Suppressor macrophage treated with lipopolysaccharide for 4 hours (primary cell): ENCODE results near the gene CHEK1.

ENCODE experiments used
- DNase-seq: peaks from one replicate; pipeline ENCODE4 v3.0.0-alpha.2; 2020

Gene CHEK1

DNA sequence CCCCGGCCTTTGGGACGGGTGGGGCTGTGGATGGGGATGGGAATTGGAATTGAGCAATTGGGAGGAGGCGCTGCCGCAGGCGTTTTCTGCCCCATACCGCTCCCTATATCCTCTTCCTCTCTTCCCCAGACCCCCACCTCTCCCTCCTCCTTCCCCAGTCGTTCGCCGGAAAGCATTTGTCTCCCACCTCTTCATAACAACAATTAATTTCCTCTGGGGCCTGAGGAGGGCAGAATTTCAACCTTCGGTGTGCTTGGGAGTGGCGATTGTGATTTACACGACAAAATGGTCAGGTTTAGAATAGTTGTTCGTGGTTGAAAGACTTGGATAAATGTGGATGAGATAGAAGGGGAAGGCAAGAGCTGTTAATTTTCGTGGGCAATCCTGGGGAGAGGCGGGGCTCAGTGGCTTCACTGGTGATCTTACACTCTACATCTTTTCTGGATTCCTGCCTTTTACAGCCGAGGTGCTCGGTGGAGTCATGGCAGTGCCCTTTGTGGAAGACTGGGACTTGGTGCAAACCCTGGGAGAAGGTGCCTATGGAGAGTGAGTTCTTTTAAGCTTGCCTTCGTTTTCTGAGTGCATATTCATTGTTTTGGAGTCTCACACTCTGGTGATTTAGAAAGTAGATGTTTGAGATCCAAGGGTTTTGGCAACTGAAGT, 1.5 kb downstream of the CHEK1 start:
- no peak for DNase-seq

DNA sequence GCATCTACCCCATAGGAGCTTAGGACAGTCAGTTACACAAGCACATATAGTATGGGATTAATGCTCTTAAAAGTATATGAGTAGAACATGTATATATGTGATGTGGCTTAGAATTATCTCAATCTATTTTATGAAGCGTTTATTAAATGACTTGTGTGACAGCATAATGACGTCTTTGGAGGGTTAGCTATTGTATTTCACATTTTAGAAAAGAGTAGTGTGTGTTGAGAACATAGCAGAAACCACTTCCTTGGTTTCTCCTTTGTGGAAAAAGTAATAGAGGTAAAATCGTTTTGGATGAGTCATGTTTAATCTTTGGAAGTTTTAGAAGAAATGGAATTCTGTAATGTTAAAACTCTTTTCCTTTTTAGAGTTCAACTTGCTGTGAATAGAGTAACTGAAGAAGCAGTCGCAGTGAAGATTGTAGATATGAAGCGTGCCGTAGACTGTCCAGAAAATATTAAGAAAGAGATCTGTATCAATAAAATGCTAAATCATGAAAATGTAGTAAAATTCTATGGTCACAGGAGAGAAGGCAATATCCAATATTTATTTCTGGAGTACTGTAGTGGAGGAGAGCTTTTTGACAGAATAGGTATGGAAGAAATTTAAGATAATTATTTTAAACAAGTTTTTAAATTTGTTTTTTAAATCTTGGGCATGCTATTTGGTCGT, 2.4 kb downstream of the CHEK1 start:
- DNase-seq = no peak

DNA sequence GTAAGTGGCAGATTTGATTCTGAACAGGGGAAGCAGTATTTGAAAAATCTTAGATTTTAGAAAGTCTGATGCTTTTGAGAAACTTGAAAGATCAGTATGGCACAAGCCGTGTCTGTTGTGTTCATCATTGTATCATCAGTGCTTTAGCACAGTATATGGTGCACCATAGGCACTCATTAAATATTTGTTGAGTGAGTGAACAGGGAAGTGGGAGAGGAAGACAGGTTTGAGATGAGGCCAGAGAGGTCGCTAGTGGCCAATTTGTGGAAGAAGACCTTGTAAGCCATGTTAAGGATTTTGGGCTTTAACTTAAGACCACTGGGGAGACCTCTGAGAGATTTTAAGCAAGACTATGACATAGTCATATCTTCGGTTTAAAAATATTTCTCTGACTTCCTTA, 12.9 kb downstream of the CHEK1 start:
- DNase-seq = no peak

DNA sequence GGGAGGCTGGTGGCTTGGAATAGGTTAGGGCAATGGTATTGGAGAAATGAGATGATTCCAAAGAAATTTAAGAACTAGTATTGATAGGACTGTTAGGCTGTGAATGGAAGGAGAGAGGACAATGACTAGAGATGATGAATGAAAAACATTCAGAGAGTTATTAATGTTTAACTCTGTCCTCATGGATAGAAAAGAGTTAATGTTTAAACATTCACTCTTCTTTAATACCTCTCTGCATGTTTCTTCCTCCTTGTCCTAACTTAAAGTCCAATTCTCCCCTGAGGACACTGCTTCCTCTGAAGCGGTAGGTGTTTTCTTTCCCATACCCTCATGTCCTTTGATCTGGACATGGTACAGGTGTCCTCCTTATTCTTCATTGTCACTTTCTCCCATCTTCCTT, 13.4 kb downstream of the CHEK1 start:
- DNase-seq = no peak

DNA sequence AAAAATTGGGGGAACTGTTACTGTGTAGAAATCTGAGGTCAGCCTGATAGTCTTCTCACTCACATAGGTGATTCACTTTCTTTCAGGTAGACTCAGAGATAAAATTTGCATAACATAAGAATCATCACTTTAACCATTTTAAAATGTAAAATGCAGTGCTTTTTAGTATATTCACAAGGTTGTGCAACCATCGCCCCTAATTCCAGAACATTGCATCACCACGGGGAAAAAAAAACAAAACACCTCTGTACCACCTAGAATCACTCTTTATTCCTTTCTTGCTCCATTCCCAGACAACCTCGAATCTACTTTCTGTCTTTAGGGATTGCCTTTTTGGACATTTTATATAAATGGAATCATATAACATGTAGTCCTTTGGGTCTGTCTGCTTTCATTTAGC, 20.9 kb downstream of the CHEK1 start:
- no peak for DNase-seq

DNA sequence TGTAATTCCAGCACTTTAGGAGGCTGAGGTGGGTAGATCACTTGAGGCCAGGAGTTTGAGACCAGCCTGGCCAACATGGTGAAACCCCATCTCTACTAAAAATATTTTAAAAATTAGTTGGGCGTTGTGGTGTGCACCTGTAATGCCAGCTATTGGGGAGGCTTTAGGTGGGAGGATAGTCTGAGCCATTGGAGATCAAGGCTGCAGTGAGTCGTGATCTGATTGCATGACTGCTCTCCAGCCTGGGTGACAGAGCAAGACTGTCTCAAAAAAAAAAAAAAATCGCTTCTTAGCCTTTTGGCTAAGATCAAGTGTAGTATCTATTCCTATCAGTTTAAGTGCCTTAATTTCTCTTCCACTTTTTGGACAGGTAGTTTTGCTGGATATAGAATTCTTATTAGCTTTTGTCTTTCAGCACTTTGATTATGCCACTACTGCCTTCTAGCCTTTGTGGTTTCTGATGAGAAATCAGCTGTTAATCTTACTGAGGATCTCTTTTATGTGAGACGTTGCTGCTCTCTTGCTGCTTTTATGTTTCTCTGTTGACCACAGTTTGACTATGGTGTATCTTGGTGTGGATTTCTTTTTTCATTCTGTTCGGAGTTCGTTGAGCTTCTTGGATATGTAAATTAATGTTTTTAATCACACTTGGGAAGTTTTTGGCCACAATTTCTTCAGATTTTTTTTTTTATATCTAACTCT, 24.7 kb downstream of the CHEK1 start:
- DNase-seq = no peak

DNA sequence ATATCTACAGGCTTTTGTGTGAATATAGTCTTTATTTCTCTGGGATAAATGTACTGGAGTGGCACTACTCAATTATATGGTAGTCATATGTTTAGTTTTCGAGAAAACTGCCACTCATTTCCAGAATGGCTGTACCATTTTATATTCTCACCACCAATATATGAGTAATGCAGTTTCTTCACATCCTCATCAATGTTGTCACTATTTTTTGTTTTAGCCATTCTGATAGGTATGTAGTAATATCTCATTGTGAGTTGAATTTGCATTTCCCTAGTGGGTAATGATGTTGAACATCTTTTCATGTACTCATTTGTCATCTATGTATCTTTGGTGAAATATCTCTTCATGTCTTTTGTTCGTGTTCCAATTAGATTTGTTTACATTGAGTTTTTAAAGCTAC, 37.7 kb downstream of the CHEK1 start:
- DNase-seq = no peak

DNA sequence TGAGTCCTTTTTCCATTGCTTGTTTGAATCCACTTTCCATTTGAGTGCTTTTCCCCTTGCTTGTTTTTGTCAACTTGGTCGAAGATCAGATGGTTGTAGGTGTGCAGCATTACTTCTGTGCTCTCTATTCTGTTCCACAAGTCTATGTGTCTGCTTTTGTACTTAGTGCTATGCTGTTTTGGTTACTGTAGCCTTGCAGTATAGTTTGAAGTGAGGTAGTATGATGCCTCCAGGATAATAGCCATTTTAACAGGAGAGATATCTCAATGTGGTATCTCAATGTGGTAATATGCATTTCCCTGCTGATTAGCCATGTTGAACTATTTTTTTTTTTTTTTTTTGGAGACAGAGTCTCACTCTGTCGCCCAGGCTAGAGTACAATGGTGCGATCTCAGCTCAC, 38.9 kb downstream of the CHEK1 start:
- no peak for DNase-seq

DNA sequence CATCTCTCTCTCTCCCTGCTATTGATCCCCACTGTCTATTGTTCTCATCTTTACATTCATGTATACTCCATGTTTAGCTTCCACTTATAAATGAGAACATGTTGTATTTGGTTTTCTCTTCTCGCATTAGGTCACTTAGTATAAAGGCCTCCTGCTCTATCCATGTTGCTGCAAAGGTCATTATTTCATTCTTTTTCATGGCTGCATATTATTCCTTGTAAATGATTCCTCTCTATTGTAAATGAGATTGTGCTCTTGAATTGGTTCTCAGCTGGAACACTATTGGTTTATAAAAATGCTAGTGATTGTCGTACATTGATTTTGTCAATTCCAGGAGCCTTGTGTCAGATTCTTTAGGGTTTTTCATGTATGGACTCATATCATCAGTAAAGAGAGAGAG, 42.2 kb downstream of the CHEK1 start:
- no peak for DNase-seq

DNA sequence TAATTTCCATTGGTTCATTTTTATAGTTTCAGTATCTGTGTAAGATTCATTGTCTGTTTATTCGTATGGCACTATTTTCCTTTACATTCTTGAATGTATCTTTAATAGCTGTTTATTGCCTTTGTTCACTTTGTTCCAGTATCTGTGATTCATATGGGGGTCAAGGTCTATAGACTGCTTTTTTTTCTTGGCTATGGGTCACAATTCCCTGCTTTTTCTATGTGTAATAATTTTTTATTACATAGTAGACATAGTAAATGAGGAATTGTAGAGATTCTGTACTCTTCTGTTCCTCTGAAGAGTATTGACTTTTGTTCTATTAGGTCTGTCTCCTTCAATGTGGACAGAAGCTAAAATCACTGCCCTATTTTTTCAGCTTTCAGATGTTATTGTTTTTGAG, 45.2 kb downstream of the CHEK1 start:
- DNase-seq = no peak

DNA sequence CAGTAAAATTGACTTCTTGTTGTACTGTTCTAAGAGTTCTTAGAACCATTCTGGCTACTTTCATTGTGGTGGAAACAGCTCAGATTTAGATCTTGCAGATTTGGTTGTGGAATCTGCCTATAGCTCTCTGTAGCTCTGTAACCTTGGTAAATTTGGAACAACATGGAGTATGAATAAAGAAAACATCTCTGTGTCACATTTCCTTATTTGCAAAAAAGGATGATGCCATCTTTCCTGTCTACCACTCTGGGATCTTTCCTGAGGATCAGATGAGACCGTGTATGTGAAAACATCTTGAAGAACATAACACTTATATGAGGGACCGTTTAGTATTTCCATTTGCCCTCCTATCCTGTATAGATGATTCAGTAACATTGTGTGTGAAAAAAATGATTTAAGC, 46.6 kb downstream of the CHEK1 start:
- DNase-seq = no peak

DNA sequence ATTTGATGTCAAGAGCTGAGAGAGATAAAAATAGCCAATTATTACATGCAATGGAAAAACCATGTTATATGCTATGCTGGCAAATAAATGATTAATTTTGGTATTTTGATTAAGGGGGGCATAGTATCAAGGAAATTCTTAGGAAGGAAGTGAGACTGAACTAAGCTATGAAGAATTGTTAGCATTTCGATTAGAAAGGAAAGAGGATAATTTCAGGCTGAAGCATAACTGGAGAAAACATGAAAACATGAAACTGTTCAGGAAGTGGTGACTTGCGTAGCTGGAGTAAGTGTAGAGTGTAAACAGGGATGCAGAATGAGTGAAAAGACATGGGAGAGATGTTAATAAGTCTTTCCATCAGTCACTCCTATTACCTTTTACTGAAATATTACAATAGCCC, 49.2 kb downstream of the CHEK1 start:
- no peak for DNase-seq

DNA sequence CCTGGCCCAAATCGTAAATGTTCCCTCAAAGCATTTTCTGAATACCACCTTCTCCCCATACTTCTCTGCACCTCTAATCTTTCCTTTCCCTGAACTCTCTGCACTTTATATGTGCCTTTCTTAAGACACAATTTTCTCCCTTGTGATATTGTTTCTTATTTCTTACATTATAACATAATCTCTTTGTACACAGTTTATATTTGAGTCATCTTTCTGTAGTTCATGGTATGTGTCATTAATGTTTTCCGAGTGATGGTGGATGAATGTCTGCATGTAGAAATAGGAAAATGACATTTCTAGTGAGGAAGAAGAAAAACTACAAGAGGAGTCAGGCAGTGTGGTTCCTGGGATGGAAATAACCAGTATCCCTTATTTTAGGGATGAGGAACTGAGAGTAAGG, 50.2 kb downstream of the CHEK1 start:
- DNase-seq = no peak

DNA sequence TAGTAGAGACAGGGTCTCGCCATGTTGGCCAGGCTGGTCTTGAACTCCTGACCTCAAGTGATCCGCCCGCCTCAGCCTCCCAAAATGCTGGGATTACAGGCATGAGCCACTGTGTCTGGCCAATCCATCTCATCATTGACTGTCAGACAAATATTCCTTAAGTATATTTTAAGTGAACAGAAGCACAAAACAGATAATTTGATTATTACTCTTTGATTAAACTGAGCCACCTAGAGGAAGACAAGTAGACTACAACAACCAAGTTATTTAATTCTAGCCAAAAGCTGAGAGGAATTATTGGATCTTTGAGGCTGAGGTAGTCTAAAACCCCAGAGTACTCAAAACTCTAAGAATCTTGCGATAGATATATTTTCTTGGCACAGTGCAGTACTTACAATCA, 54.4 kb downstream of the CHEK1 start:
- DNase-seq = no peak

DNA sequence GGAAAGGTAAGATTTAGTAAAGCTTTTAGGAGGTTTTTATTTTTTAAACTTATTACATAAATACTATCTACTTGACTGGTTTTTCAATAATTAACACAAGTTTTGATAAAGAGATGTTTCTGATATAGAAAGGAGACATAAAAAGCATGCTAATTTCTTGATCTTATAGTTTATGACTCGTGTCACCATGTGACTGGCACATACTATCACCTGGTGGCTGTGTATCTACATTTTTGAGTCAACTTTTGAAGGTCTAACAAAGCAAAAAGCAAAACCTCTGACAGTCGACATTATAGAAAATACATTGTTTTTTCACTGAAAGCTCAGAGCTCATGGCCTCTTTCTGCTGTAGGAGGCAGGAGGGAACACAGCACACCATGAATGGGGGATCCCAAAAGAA, 54.9 kb downstream of the CHEK1 start:
- DNase-seq = no peak

DNA sequence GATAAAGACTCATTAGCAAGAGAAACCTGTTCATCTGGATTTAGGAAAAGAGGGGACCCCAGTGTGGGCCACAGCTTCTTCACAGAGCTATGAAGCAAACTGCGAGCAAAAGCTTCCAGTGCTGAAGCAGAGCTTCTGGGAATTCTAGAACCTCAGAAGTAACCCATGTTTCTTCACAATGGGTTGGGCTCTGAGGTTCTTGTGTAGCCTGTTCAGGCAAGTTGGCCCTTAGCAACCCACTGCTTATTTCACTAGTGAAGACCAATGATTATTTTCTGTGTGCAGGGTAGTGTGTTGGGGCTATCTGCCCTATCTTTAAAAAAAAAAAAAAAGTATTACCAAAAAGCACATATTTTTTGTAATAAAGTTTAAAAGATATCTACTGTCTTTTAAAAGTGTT, 55.8 kb downstream of the CHEK1 start, which contains the start of gene ACRV1:
Gene ACRV1 (minus strand): TSS at position 101 of the 400 bp plus-strand sequence. CDS start 67 bp downstream, at position 34.
- DNase-seq = no peak

DNA sequence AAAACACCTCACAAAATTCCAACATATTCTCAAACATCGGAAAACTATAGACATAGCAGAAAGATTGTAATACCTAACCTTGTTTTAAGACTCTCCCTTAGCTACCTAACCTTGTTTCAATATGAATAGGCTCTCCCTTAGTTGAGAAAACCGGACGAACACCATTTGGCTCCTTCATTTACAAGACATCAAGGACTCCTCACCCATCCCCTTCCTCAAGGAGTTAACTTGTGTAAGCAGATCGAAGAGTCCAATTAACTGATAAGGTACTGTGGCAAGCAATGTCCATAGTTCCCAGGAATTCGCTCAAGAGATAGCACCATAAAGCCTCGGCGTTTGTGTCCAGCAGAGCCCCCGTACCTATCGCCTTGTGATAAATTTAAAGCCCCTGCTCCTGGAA, 60.3 kb downstream of the CHEK1 start:
- no peak for DNase-seq

DNA sequence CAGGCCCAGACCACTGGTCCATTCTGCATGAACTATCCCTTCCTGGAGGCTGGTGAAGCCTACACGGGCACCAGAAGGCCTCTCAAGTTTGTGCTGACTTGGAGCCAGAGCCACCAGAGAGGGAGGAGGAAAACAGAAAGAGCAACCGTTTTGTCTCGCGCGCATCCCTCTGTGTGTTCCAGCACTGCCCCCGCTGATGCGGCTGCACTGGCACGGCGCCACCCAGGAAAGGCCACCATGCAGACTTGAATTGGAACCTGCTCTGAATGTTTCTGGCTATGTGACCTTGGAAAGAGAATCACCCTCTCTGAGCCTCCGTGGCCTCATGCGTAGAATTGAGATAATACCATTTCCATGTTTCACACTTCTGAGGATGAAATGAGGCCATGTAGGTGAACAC, 63.1 kb downstream of the CHEK1 start:
- no peak for DNase-seq

DNA sequence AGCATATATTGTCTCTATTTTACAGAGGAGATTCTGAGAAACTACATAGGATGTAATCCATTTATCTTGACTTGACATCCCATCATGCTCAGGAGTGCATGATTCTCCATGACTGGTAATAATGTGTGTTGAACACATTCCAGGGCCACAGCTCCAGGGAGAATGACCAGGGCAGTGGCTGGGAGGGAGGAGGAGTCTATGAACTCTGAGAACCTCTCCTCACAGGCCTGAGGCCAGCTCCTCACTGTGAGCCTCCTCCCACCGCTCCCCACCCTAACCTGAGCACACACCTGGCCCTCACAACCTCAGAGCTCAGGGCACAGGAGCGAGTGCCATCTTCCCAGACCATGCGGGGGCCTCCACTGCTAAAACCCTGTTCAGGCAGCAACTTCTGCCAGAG, 63.7 kb downstream of the CHEK1 start:
- DNase-seq = no peak

DNA sequence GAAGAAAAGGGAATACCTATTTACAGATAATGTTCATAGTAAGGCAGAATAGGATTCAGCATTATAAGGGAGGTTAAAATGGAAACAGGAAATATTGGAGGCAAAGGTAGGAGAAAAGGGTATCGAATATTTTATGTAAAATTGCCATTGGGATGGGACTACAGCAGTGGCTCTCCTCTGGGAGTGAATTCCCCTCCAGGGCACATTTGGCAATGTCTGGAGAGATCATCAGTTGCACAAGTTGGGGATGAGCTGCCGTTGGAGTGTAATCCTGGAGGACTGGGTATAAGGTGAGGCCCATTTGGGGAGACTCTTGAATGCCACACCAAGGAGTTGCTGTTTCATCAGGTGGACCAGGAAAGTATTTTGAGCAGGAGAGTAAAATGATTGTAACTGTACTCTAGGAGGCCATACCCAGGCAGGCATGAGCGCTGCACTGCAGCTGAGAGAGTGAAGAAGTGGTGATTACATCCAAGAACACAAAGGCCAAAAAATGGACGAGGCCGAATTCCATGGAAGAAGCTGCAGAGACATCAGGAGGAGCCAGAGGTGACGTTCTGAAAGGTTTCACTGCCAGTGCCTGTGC, 64.4 kb downstream of the CHEK1 start:
- no peak for DNase-seq

DNA sequence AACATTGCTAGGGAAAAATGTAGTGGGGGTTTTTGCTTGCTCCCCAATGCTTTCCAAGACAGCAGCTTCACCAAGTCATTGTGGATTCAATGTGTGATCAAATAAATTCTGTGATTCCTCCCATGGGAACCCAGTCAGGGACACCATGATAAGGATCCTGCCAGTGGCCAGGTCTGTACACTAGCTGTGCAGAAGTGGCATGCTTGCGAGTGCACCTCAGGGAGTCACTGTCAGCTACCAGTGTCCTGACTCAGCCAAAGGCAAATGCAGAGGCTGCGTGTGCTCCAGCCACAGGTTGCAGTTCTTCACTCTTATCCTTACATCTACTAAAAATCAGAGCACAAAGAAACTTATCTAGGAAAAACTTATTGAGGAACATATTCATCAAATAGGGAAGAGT, 65.0 kb downstream of the CHEK1 start:
- DNase-seq = no peak

DNA sequence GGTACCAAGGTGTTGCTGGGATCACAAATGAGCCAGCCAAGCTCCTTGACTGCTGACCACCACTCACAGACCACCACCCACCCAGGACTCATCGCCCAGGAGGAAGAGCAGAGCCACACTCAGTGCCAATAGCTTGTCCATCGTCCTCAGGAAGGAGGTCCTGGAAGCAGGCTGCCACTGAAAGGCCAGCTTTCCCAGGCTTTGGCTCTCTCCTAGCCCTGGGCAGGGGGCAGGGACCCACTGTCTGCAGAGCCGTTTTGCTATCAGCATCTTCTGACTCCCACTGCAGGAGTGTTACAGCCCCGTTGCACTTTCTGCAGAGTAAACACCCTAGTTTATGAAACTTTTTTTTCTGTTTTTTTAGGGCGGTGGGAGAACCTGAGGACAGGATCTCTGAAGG, 67.9 kb downstream of the CHEK1 start:
- no peak for DNase-seq

DNA sequence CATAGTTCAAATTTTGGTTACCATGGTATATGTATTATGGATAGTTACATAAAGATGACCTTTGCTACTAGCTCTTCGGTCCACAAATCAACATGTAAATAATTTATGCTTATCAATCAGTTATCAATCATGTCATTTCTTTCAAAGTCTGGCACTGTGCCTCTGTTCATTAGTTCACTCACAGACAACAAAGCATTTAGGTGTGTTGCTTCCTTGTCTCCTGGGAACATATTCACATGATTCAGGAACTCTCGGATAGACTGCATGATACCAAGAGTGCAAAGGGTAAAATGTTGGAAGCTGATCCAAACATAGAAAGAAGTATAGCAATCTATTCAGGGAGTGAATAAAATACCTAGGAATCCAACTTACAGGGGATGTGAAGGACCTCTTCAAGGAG, 70.0 kb downstream of the CHEK1 start:
- no peak for DNase-seq

DNA sequence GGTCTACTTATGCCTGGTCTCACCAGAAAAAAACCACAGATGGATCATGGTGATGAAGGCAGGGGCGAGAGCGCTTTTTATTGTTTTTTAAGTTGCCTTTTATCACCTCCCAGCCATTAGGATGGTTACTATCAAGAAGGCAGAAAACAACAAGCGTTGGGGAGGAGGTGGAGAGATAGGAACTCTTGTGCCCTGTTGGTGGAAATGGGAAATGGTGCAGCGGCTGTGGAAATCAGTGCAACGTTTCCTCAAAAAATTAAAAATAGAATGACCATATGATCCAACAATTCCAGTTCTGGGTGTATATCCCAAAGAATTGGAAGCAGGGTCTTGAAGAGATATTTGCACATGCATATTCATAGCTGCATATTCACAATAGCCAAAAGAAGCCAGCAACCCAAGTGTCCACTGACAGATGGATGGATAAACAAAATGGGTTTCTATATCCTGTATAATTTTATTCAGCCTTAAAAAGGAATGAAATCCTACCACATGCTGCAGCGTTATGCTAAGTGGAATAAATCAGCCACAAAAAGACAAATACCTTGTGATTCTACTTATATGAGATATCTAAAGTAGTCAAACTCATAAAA, 76.2 kb downstream of the CHEK1 start:
- DNase-seq = no peak
